IMR-90 (cell line): ENCODE results near the gene BCAS3.

Experiments used
- BHLHE40 ChIP-seq: fragments of 150-350 bp; IDR thresholded peaks from 2 replicates; pipeline ENCODE4 v1.6.1; 2016; ENCODE audit warnings: mild to moderate bottlenecking, low read depth, low read length
- CEBPB ChIP-seq: IDR thresholded peaks from 2 replicates; pipeline ENCODE4 v1.6.1; 2012; ENCODE audit warnings: low read depth, low read length, improper control_type of control experiment
- CHD1 ChIP-seq: IDR thresholded peaks from 2 replicates; pipeline ENCODE4 v1.6.1; 2012; ENCODE audit warnings: low read depth, low read length, improper control_type of control experiment
- CTCF ChIP-seq: conservative IDR thresholded peaks from 2 replicates; pipeline ENCODE4 v1.5.1; 2012; ENCODE audit warnings: mild to moderate bottlenecking, low read depth, low read length, improper control_type of control experiment
- ELK1 ChIP-seq: fragments of 150-350 bp; IDR thresholded peaks from 2 replicates; pipeline ENCODE4 v1.6.1; 2016; ENCODE audit warnings: low read depth, mild to moderate bottlenecking, low read length, moderate library complexity, borderline replicate concordance
- FOS ChIP-seq: fragments of 150-350 bp; IDR thresholded peaks from 2 replicates; pipeline ENCODE4 v1.6.1; 2016; ENCODE audit warnings: low read depth, low read length
- MAFK ChIP-seq: IDR thresholded peaks from 2 replicates; pipeline ENCODE4 v1.6.1; 2012; ENCODE audit warnings: low read depth, low read length, improper control_type of control experiment
- MAZ ChIP-seq: IDR thresholded peaks from 2 replicates; pipeline ENCODE4 v1.6.1; 2012; ENCODE audit warnings: low read depth, mild to moderate bottlenecking, low read length, improper control_type of control experiment, moderate library complexity, borderline replicate concordance
- NFE2L2 ChIP-seq: fragments of 150-350 bp; IDR thresholded peaks from 2 replicates; pipeline ENCODE4 v1.6.1; 2016; ENCODE audit warnings: low read depth, mild to moderate bottlenecking, low read length
- POLR2A ChIP-seq: IDR thresholded peaks from 2 replicates; pipeline ENCODE4 v1.6.1; 2012; ENCODE audit warnings: mild to moderate bottlenecking, low read depth, low read length
- RAD21 ChIP-seq: IDR thresholded peaks from 2 replicates; pipeline ENCODE4 v1.6.1; 2012; ENCODE audit warnings: low read length, improper control_type of control experiment
- RCOR1 ChIP-seq: IDR thresholded peaks from 2 replicates; pipeline ENCODE4 v1.6.1; 2012; ENCODE audit warnings: mild to moderate bottlenecking, low read length, improper control_type of control experiment; ENCODE audit not compliant: insufficient replicate concordance
- RFX5 ChIP-seq: IDR thresholded peaks from 2 replicates; pipeline ENCODE4 v1.8.0; 2012; ENCODE audit warnings: low read depth, mild to moderate bottlenecking, low read length, moderate library complexity
- USF2 ChIP-seq: fragments of 150-350 bp; IDR thresholded peaks from 2 replicates; pipeline ENCODE4 v1.6.1; 2017; ENCODE audit warnings: mild to moderate bottlenecking, antibody characterized with exemption, low read length, low read depth

- TF ChIP-seq CTCF = no peak
- TF ChIP-seq CEBPB = no peak; the same call in none of the 2 replicates
- TF ChIP-seq BHLHE40 = no peak
- TF ChIP-seq FOS = no peak
- no peak for TF ChIP-seq CHD1
- no peak for TF ChIP-seq USF2
- TF ChIP-seq RFX5 = no peak
- no peak for TF ChIP-seq RCOR1
- TF ChIP-seq RAD21 = peak; percentile 12; the same call in 1 of the 2 replicates
- TF ChIP-seq MAFK = no peak
- no peak for TF ChIP-seq ELK1
- TF ChIP-seq POLR2A = peak; percentile 52; the same call in 1 of the 2 replicates
- TF ChIP-seq MAZ = peak; percentile 90
- peak; percentile 51; the same call in 1 of the 2 replicates for TF ChIP-seq NFE2L2
Observed at GRCh38 chr17:61251939-61252865, 574.6 kb downstream of the BCAS3 start.
